SU-DHL-6 (cell line): ENCODE measurements around the gene TLR2.

ENCODE experiments used
- H2AFZ ChIP-seq: fragments of 200-600 bp; sonication (generic); 2 replicates; pipeline ENCODE4 v1.6.1; 2014; ENCODE audit warnings: low read depth, mild to moderate bottlenecking, moderate library complexity, mixed read lengths, antibody characterized with exemption, low read length; ENCODE audit not compliant: severe bottlenecking
- H3F3A ChIP-seq: fragments of 200-600 bp; shearing (Covaris generic); 2 replicates; pipeline ENCODE4 v1.6.0; 2016; ENCODE audit warnings: antibody characterized with exemption, mild to moderate bottlenecking; ENCODE audit not compliant: insufficient read depth
- H3K27ac ChIP-seq: fragments of 200-600 bp; sonication (generic); 2 replicates; pipeline ENCODE4 v1.5.1; 2016; ENCODE audit warnings: low read depth, mild to moderate bottlenecking, low read length, moderate library complexity, mixed read lengths
- H3K27me3 ChIP-seq: fragments of 200-600 bp; sonication (generic), shearing (Covaris generic); 2 replicates; pipeline ENCODE4 v1.6.0; 2014; ENCODE audit warnings: mild to moderate bottlenecking, low read length
- H3K36me3 ChIP-seq: fragments of 200-600 bp; sonication (generic); 2 replicates; pipeline ENCODE4 v1.6.1; 2014; ENCODE audit warnings: mild to moderate bottlenecking, low read length, mixed read lengths
- H3K4me2 ChIP-seq: fragments of 300-600, 200-600 bp; shearing (Covaris generic), sonication (generic); 2 replicates; pipeline ENCODE4 v1.6.0; 2014; ENCODE audit warnings: low read length, low read depth, mild to moderate bottlenecking; ENCODE audit not compliant: poor library complexity, severe bottlenecking
- H3K4me3 ChIP-seq: fragments of 200-600 bp; sonication (generic); 2 replicates; pipeline ENCODE4 v1.5.1; 2014; ENCODE audit warnings: antibody characterized with exemption, low read length, mild to moderate bottlenecking, mixed read lengths; ENCODE audit not compliant: insufficient read depth, poor library complexity, severe bottlenecking
- H3K79me2 ChIP-seq: fragments of 200-600 bp; sonication (generic); 2 replicates; pipeline ENCODE4 v1.6.1; 2014; ENCODE audit warnings: mild to moderate bottlenecking, low read length, moderate library complexity; ENCODE audit not compliant: insufficient read depth
- H3K9ac ChIP-seq: fragments of 200-600 bp; sonication (generic); 2 replicates; pipeline ENCODE4 v1.7.0; 2014; ENCODE audit warnings: mild to moderate bottlenecking, low read length
- H3K9me2 ChIP-seq: fragments of 200-600 bp; sonication (generic); replicated peaks from 2 replicates; pipeline ENCODE4 v1.6.1; 2014; ENCODE audit warnings: low read length; ENCODE audit not compliant: insufficient read depth
- H3K9me3 ChIP-seq: fragments of 200-600 bp; sonication (generic); 2 replicates; pipeline ENCODE4 v1.6.1; 2014; ENCODE audit warnings: low read length, mixed read lengths; ENCODE audit not compliant: insufficient read depth
- H4K20me1 ChIP-seq: fragments of 200-600 bp; sonication (generic); 2 replicates; pipeline ENCODE4 v1.6.1; 2014; ENCODE audit warnings: low read depth, mild to moderate bottlenecking, antibody characterized with exemption, low read length, moderate library complexity, mixed read lengths
- CTCF ChIP-seq: fragments of 200-600 bp; sonication (generic); IDR thresholded peaks from one replicate; pipeline ENCODE4 v1.5.1; 2017; ENCODE audit warnings: antibody characterized with exemption, mild to moderate bottlenecking, low read length, moderate library complexity; ENCODE audit not compliant: insufficient read depth, poor library complexity, severe bottlenecking
- EZH2phosphoT487 ChIP-seq: fragments of 200-600 bp; sonication (generic), shearing (Covaris generic); conservative IDR thresholded peaks from 2 replicates; pipeline ENCODE4 v1.6.1; 2018; ENCODE audit warnings: mild to moderate bottlenecking, antibody characterized with exemption, low read length, moderate library complexity, mixed read lengths

The TLR2 gene

DNA sequence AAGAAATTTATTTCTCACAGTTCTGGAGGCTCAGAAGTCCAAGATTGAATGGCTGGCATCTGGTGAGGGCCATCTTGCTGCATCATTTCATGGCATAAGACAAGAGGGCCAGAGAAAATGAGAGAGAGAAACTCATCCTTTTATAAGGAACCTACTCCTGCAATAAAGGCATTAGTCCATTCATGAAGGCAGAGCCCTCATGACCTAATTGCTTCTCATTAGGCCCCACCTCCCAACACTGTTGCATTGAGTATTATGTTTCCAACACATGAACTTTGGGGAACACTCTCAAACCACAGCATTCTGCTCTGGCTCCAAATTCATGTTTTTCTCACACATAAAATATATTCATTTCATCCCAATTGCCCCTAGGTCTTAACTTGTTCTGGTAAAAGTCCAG lies 61.6 kb downstream of the TLR2 start:
- no peak overlapping the region for H3K27ac ChIP-seq
- no peaks in the 10 kb centered on the region for H3F3A ChIP-seq
- H3K9me3 ChIP-seq = no peaks in the 10 kb centered on the region
- H3K36me3 ChIP-seq = no peaks in the 10 kb centered on the region
- H3K9ac ChIP-seq = no peak overlapping the region
- no peak for TF ChIP-seq EZH2phosphoT487
- TF ChIP-seq CTCF = no peak
- H3K9me2 ChIP-seq = no peaks in the 10 kb centered on the region
- H4K20me1 ChIP-seq = no peaks in the 10 kb centered on the region
- H3K79me2 ChIP-seq = no peaks in the 10 kb centered on the region
- H3K27me3 ChIP-seq = no peaks in the 10 kb centered on the region
- H3K4me3 ChIP-seq = no peak overlapping the region
- no peak overlapping the region for H2AFZ ChIP-seq
- no peak overlapping the region for H3K4me2 ChIP-seq

- no peaks in the 10 kb centered on the region for H3K79me2 ChIP-seq
- H3K9me2 ChIP-seq = no peaks in the 10 kb centered on the region
- H3K9me3 ChIP-seq = no peaks in the 10 kb centered on the region
- H3K27me3 ChIP-seq = no peaks in the 10 kb centered on the region
- TF ChIP-seq EZH2phosphoT487 = no peak
- no peak for TF ChIP-seq CTCF
- H3K9ac ChIP-seq = no peak overlapping the region
- H3K36me3 ChIP-seq = no peaks in the 10 kb centered on the region
- H2AFZ ChIP-seq = no peak overlapping the region
- H3K4me3 ChIP-seq = no peak overlapping the region
- H3K4me2 ChIP-seq = no peak overlapping the region
- no peaks in the 10 kb centered on the region for H3F3A ChIP-seq
- no peak overlapping the region for H3K27ac ChIP-seq
- H4K20me1 ChIP-seq = no peaks in the 10 kb centered on the region
Observed at GRCh38 chr4:153747406-153747955, 63.4 kb downstream of the TLR2 start.

DNA sequence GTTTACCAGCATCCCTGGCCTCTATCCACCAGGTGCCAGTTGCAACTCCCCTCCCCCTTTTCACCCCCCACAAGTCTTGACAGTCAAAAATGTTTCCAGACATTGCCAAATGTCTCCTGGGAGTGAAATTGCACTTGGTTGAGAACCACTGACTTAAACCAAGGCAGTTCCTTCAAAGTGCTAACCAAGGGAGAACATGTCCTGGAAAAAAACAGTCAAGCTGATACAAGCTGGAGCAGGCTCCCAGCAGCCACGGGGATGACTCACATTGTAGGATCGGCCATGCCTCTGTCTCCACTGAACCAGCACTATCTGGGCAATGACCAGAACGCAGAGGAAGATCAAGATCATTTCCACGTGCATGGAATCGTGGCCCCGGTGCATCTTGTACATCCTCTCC lies 64.3 kb downstream of the TLR2 start:
- no peaks in the 10 kb centered on the region for H4K20me1 ChIP-seq
- H3K36me3 ChIP-seq = no peaks in the 10 kb centered on the region
- no peaks in the 10 kb centered on the region for H3K79me2 ChIP-seq
- H3K27me3 ChIP-seq = no peaks in the 10 kb centered on the region
- no peak overlapping the region for H3K9ac ChIP-seq
- no peaks in the 10 kb centered on the region for H3F3A ChIP-seq
- no peak overlapping the region for H3K4me3 ChIP-seq
- TF ChIP-seq EZH2phosphoT487 = no peak
- TF ChIP-seq CTCF = no peak
- H3K27ac ChIP-seq = no peak overlapping the region
- H2AFZ ChIP-seq = no peak overlapping the region
- no peaks in the 10 kb centered on the region for H3K9me3 ChIP-seq
- no peak overlapping the region for H3K4me2 ChIP-seq
- H3K9me2 ChIP-seq = no peaks in the 10 kb centered on the region
